ENCODE data around the gene CXCL11. TPM values are rescaled to one million over a fixed set of nuclear protein-coding genes. Genes with fewer than 3 reads are reported as not detected.
"Not testable (repeated sequence)": the region's sequence is repeated elsewhere in the genome, so short reads cannot be mapped to it uniquely, and the experiment has no call there.

Gene CXCL11
- total RNA-seq, 2 experiments from 2014 or later = 0.30 to 0.60 TPM

GRCh38 chr4:76017056-76017686 is 18.7 kb downstream of the CXCL11 start:
- Mint-ChIP-seq H3K27ac (no peak overlapping the region), H3K4me1 (peaks cover 2% of the 10 kb centered on the region)

DNA sequence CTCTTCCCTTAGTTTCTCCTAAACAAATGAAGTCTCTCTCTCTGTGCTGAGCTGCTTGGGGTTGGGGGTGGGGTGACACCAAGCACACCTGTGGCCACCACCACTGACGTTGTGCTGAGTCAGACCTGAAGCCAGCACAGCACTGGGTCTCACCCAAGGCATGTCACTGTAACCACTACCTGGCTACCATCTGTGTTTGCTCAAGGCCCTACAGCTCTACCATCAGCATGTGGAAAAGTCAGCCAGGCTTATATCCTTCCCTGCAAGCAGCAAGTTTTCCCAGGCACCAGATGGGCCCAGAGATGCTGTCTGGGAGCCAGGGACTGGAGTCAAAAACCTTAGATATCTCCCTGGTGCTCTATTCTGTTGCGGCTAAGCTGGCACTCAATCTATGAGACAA is 19.5 kb downstream of the CXCL11 start:
- Mint-ChIP-seq H3K27ac (no peak overlapping the region), H3K9me3 (no peaks in the 10 kb centered on the region), H3K36me3 (no peaks in the 10 kb centered on the region), H3K27me3 (peaks cover 3% of the 10 kb centered on the region), H3K4me3 (no peak overlapping the region), H3K4me1 (peaks cover 2% of the 10 kb centered on the region)
- DNase-seq = peak; percentile 7

More at GRCh38 chr4:76017056-76017686, 18.7 kb downstream of the CXCL11 start:
- Mint-ChIP-seq H3K9me3 (no peaks in the 10 kb centered on the region), H3K36me3 (no peaks in the 10 kb centered on the region), H3K27me3 (peaks cover 7% of the 10 kb centered on the region), H3K4me3 (no peak overlapping the region)
- no peak for DNase-seq

DNA sequence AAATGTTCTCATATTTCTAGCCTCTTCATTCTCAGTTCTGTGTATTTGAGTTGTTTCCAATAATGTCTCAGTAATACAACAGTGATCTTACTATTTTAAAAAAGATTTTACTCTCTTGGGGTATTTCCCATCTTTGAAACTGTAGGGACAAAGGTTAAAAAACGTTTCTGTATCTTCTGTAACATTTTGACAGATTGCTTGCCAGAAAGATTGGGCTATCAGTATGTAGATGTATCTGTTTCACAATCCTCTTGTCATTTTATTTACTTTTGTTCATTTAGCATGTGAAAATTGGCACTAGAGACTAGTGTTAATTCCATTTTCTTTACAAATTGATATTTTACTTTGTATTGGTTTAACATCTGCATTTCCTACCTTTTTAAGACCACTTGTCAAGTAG is 22.3 kb downstream of the CXCL11 start:
- H3K27ac Mint-ChIP-seq = no peak overlapping the region
- no peak for DNase-seq
- no peak overlapping the region for H3K4me3 Mint-ChIP-seq
- no peaks in the 10 kb centered on the region for H3K36me3 Mint-ChIP-seq
- H3K27me3 Mint-ChIP-seq = peaks cover 3% of the 10 kb centered on the region
- H3K9me3 Mint-ChIP-seq = no peaks in the 10 kb centered on the region
- peaks cover 2% of the 10 kb centered on the region for H3K4me1 Mint-ChIP-seq

DNA sequence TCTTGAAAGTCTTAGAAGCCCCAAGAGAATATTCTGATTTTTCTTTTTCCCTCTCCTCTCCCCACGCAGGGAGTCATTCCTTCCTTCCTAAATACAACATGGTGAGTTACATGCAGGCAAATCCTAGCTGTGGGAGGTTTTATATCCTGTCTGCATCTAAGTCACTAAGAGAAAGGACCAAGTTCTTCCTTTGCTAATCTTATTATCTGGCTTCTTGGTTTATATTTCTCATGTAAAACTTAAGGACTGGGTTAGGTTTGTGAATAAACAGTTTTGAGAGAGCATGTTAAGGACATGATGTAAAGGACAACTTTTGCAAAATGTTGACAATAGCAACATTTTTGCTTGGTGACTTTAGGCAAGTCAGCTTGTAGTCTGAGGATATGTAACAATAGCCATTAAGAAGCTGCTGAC is 23.5 kb downstream of the CXCL11 start:
- Mint-ChIP-seq H3K27ac (no peak overlapping the region), H3K9me3 (no peaks in the 10 kb centered on the region), H3K36me3 (no peaks in the 10 kb centered on the region), H3K27me3 (peaks cover 9% of the 10 kb centered on the region), H3K4me1 (peaks cover 2% of the 10 kb centered on the region), H3K4me3 (no peak overlapping the region)
- DNase-seq = no peak

DNA sequence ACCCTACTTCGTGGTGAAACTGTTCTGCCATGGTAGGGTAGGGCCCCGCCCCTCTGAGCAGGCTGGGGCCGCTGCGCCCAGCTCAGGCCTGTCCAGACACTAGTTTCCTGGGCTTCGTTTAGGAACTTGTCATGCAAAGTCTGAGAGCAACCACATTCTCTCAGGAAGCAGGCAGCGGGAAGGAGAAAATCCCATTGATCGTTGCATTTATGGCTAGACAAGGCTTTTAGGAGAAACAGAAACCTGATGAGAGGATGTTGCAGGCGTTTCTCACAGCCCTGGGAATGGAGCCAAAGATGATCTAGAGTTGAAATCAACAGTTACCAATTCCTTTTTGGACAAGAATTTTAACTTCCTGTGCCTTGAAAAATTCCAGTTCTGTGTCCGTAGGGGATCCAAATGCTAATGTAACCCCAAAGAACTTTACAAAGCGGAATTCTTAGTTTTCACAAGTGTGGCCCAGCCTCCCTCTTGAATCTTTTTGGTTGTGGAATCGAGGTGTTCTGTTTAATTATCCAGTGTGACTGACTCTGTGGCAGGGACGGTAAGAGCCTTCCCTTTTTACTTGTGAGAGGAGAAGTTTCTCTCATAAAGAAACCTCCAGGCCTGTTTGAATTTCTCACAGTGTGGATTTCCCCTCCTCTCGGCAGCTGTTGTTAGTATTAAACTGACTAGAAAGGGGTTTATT is 24.0 kb downstream of the CXCL11 start:
- H3K27me3 Mint-ChIP-seq = peaks cover 9% of the 10 kb centered on the region
- no peaks in the 10 kb centered on the region for H3K9me3 Mint-ChIP-seq
- H3K36me3 Mint-ChIP-seq = no peaks in the 10 kb centered on the region
- H3K27ac Mint-ChIP-seq = no peak overlapping the region
- no peak for DNase-seq
- H3K4me1 Mint-ChIP-seq = peaks cover 4% of the 10 kb centered on the region
- H3K4me3 Mint-ChIP-seq = no peak overlapping the region

DNA sequence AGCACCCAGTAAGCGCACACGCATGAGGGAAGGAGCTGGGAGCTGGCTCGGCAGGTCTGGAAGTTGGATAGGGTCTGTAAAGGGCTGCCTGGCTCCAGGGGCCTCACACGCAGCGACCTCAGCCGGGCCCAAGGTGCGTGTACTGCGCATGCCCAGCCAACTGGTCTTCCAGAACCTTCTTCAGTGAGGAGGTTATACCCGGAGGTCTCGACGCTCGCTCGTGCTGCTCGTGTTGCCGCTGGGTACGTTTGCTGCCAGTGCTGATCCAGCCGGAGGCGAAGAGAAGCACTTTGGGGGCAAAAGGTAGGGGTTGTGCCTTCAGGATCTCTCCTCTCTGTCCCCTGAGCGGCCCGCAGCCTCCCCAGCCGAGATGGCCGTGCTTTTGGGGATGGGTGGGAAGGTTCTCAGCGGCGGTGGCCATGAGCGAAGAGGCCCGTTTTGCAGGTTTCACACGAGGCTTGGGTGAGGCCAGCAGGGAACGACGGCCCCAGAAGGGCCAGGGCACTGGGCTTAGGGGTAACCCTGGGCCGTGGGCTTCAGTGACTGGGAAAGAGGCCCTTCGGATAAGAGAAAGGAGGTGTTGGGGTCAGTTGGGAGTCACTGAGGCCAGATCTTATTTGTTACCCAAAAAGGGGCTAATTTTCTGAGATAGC is 24.7 kb downstream of the CXCL11 start:
- Mint-ChIP-seq H3K4me3 (no peak overlapping the region), H3K9me3 (no peaks in the 10 kb centered on the region), H3K27me3 (peaks cover 11% of the 10 kb centered on the region), H3K4me1 (peaks cover 4% of the 10 kb centered on the region), H3K27ac (no peak overlapping the region), H3K36me3 (no peaks in the 10 kb centered on the region)
- DNase-seq = no peak

DNA sequence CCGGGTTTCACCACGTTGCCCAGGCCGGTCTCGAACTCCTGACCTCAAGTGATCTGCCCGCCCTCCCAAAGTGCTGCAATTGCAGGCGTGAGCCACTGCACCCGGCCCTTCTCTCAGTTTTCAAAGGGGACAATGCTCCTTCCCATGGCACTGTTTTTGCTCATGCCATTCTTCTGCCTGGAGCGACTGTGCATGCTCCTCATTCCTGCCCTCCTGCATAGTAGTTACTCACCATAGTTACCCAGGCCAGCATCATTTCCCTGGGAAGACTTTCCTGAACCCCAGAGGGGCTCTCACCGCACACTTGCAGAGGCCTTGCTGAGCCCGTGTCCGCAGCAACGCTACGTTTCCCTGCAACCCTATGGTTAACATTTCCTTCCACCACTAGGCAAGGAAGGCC is 25.3 kb downstream of the CXCL11 start:
- H3K36me3 Mint-ChIP-seq = no peaks in the 10 kb centered on the region
- H3K27ac Mint-ChIP-seq = no peak overlapping the region
- H3K4me3 Mint-ChIP-seq = no peak overlapping the region
- peaks cover 15% of the 10 kb centered on the region for H3K27me3 Mint-ChIP-seq
- H3K4me1 Mint-ChIP-seq = peaks cover 4% of the 10 kb centered on the region
- H3K9me3 Mint-ChIP-seq = no peaks in the 10 kb centered on the region
- no peak for DNase-seq

DNA sequence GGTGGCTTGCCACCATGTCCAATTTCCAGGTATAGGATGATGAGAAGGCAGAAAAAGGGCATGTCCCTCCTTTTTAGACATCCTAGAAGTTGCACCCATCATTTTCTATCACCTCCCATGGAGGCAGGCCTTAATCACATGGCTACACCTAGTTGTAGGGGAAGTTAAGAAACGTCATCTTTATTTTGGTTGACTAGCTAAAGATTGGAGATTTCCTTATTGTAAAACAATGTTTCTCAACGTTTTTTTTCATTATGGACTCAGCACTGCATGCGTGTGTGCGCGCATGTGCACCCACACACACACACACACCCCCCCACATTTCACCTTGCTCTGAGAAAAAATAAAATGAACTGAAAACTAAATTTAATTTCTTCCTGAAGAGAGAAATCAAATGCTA is 26.6 kb downstream of the CXCL11 start:
- H3K4me3 Mint-ChIP-seq = no peak overlapping the region
- H3K27ac Mint-ChIP-seq = no peak overlapping the region
- no peaks in the 10 kb centered on the region for H3K36me3 Mint-ChIP-seq
- H3K27me3 Mint-ChIP-seq = peaks cover 15% of the 10 kb centered on the region
- H3K4me1 Mint-ChIP-seq = peaks cover 6% of the 10 kb centered on the region
- no peaks in the 10 kb centered on the region for H3K9me3 Mint-ChIP-seq
- no peak for DNase-seq

DNA sequence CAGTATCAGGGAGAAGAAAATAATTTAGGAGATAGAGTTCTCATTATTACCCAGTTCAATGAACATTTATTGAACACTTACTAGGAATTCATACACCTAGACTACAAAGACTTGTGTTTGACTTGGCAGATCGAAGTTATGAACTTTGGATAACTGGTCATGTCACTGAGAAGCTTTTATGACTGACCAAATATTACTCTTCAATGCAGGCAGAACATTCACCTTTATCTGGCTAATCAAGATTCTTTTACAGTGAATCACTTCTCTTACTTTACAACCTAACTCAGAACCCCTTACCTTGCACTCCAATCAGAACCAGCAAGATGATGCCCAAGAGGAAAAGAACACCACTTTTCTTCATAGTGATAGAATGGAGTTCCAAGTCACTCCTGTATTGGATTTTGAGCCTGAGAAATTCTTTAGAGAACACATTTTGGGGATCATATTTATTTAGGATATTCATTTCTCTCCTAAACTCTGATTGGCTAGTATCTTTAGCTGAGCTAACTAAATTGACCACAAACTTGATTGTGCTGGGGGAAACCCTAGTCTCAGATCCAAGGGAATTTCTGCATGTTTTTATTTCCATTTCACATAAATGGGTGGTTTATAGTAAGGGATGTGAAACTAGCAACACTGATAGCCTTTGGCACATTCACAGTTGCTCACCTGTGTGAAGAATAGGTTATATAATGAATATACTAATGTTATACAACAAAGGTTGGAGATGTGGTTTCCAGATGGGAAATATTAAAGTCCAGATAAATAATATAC is 28.6 kb downstream of the CXCL11 start, which contains the start of gene CXCL9:
CXCL9 (minus strand) TSS at position 421 of the 774 bp plus-strand sequence; CDS start at position 361, 60 bp downstream.
- Mint-ChIP-seq H3K4me3 (no peak within 1 kb of the TSS), H3K27me3 (peaks cover 20% of the 10 kb centered on the region), H3K27ac (no peak within 1 kb of the TSS), H3K9me3 (no peaks in the 10 kb centered on the region), H3K36me3 (no peaks in the 10 kb centered on the region), H3K4me1 (peaks cover 14% of the 10 kb centered on the region)
- no peak for DNase-seq

GRCh38 chr4:76003620-76004019 is 32.2 kb downstream of the CXCL11 start:
- DNase-seq = no peak
- Mint-ChIP-seq H3K4me3 (no peak overlapping the region), H3K27ac (no peak overlapping the region), H3K36me3 (no peaks in the 10 kb centered on the region), H3K4me1 (peaks cover 13% of the 10 kb centered on the region), H3K27me3 (peaks cover 17% of the 10 kb centered on the region), H3K9me3 (no peaks in the 10 kb centered on the region)

DNA sequence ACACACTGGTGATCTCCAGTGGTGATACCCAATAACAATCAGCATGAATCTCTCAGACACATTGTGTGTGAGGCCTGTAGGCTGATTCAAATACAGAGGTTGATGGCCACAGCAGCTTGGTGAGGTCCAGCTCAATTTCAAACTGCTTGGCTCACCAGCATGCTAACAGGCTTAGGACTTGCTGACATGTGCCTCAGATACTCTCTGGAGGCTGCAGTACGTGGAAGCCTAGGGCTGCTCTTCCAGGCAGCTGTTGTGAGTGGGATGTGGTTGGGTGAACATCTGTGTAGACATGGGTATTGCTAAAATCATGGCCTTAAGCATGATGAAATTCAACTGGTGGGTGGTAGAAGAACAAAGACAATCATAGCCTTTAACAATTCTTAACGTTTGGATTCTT is 32.8 kb downstream of the CXCL11 start:
- no peak for DNase-seq
- no peaks in the 10 kb centered on the region for H3K36me3 Mint-ChIP-seq
- peaks cover 14% of the 10 kb centered on the region for H3K27me3 Mint-ChIP-seq
- H3K4me3 Mint-ChIP-seq = no peak overlapping the region
- peaks cover 13% of the 10 kb centered on the region for H3K4me1 Mint-ChIP-seq
- no peak overlapping the region for H3K27ac Mint-ChIP-seq
- H3K9me3 Mint-ChIP-seq = no peaks in the 10 kb centered on the region

DNA sequence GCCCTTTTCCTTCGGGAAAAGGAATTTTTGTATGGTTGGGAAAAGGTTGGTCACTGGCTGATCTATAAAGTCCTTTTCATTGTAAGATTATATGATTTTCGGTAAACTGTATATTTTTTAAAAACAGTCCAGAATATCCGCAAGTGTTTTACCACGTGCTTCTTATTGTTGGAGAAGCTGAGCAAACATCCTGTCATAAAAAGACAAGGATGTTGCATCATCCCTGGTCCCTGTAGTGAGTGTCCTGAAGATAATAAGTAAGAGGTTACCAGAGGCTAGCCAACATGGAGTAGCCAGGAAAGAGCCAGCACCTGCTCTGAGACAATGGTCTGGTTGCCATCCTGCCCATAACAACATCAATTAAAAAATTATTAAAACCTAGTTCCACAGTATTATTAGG is 33.7 kb downstream of the CXCL11 start:
- Mint-ChIP-seq H3K9me3 (no peaks in the 10 kb centered on the region), H3K27ac (no peak overlapping the region), H3K36me3 (no peaks in the 10 kb centered on the region), H3K4me3 (no peak overlapping the region), H3K27me3 (peaks cover 11% of the 10 kb centered on the region), H3K4me1 (peaks cover 12% of the 10 kb centered on the region)
- no peak for DNase-seq

GRCh38 chr4:76001700-76002099 is 34.2 kb downstream of the CXCL11 start:
- DNase-seq = no peak
- H3K36me3 Mint-ChIP-seq = no peaks in the 10 kb centered on the region
- H3K4me1 Mint-ChIP-seq = peaks cover 11% of the 10 kb centered on the region
- H3K27me3 Mint-ChIP-seq = peaks cover 11% of the 10 kb centered on the region
- no peaks in the 10 kb centered on the region for H3K9me3 Mint-ChIP-seq
- H3K27ac Mint-ChIP-seq = no peak overlapping the region
- H3K4me3 Mint-ChIP-seq = no peak overlapping the region

DNA sequence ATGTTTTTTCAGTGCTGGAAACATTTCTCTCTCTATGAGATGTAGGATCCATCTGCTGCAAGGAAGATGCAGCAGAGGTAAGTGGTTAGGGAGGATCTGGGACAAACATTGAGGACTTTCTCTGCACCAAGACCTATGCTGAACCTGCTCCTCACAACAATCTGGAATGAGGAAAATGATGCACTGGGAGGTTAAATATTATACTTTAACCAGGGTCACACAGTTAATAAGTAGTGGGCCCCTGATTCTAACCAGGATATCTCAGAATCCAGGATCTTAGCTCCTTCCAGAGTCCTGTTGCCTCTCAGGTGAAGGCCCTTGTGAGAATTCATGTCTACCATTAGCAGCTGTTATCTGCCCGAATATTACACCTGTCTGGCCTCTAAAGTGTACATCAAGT is 35.6 kb downstream of the CXCL11 start:
- Mint-ChIP-seq H3K9me3 (no peaks in the 10 kb centered on the region), H3K4me3 (no peak overlapping the region), H3K27me3 (peaks cover 5% of the 10 kb centered on the region), H3K4me1 (peaks cover 11% of the 10 kb centered on the region), H3K36me3 (no peaks in the 10 kb centered on the region), H3K27ac (no peak overlapping the region)
- DNase-seq = no peak

GRCh38 chr4:75998525-75999147 is 37.2 kb downstream of the CXCL11 start:
- H3K27ac Mint-ChIP-seq, DNase-seq, H3K4me3 Mint-ChIP-seq, H3K9me3 Mint-ChIP-seq, H3K36me3 Mint-ChIP-seq, H3K27me3 Mint-ChIP-seq, H3K4me1 Mint-ChIP-seq: not testable (repeated sequence)
